GM12892 (cell line): ENCODE results near the gene DMBX1.

Source experiments
- POLR2A ChIP-seq: IDR thresholded peaks from 2 replicates; pipeline ENCODE4 v1.6.1; 2011; ENCODE audit warnings: low read depth, low read length, control low read depth
- POLR2AphosphoS5 ChIP-seq: IDR thresholded peaks from 2 replicates; pipeline ENCODE4 v1.6.1; 2011; ENCODE audit warnings: low read depth, low read length, control low read depth

- no peak for TF ChIP-seq POLR2AphosphoS5
- no peak for TF ChIP-seq POLR2A
Measured at GRCh38 chr1:46464013-46464548, 25.6 kb upstream of the DMBX1 start.
